Breast epithelium (tissue), 3 donors: ENCODE measurements around the gene KRTAP1-4.

Source experiments
- POLR2A ChIP-seq: fragments of 450-650 bp; IDR thresholded peaks from one replicate; pipeline ENCODE4 v1.6.1; 2016; ENCODE audit warnings: antibody characterized with exemption, mild to moderate bottlenecking, moderate library complexity
- TF ChIP-seq, protein P1 (sequence below), 3 donors: fragments of 450-650 bp; IDR thresholded peaks; one replicate each; pipeline ENCODE4 v1.5.1; 2016 to 2017; ENCODE audit warnings: antibody characterized with exemption in 3 of 3, mild to moderate bottlenecking in 3 of 3, moderate library complexity in 3 of 3

DNA sequence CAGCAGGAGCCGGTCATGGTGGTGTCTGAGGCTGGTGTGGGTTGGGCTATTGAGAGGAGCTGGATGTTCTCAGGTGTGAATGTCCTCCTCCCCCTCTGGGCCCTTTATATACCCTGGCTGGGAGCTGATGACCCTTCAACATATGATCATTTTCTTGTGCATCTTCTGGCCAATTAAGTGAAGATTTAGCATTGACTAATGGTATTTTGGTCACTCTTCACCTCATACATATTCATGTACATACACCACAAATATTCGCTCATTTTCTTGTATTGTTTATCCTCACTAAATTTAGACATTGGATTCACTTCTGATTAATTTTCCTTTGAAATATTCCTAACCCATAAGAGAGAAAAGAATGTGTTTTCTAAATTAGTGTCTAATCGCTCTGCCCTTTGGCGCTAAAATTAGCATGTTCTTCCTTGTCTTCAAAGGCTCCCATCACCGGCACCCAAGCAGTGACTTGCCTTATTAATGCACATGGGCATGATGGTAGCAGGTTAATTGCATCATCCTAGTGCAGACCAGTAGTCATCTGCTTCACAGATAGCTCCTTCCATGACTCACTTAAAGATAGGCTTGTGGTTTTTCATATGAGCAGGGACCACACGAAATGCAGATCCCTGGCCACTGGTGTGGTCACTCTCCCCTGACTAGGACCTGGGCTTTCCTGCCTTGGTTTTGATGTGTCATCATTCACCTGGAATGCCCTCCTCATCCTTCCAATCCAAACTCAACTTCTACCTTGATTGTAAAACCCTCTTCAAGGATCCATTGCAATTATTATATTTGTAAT is 36.0 kb upstream of the KRTAP1-4 start, which contains the start of gene KRTAP2-4:
- TF ChIP-seq, protein P1, sequence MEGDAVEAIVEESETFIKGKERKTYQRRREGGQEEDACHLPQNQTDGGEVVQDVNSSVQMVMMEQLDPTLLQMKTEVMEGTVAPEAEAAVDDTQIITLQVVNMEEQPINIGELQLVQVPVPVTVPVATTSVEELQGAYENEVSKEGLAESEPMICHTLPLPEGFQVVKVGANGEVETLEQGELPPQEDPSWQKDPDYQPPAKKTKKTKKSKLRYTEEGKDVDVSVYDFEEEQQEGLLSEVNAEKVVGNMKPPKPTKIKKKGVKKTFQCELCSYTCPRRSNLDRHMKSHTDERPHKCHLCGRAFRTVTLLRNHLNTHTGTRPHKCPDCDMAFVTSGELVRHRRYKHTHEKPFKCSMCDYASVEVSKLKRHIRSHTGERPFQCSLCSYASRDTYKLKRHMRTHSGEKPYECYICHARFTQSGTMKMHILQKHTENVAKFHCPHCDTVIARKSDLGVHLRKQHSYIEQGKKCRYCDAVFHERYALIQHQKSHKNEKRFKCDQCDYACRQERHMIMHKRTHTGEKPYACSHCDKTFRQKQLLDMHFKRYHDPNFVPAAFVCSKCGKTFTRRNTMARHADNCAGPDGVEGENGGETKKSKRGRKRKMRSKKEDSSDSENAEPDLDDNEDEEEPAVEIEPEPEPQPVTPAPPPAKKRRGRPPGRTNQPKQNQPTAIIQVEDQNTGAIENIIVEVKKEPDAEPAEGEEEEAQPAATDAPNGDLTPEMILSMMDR (IDR thresholded peaks at IDR 0.05): no peak
- TF ChIP-seq POLR2A: no peak
